ENCODE data around the gene KLHL1. TPM values are rescaled to one million over a fixed set of nuclear protein-coding genes. Genes with fewer than 3 reads are reported as not detected.

Gene KLHL1
- total and polyA plus RNA-seq, 5 donors from 2014 or later = not detected

- H3K27ac Mint-ChIP-seq = no peak overlapping the region
- H3K4me3 Mint-ChIP-seq = no peak overlapping the region
- no peaks in the 10 kb centered on the region for H3K36me3 Mint-ChIP-seq
- no peak overlapping the region for H3K4me3 ChIP-seq (ENCODE audit: low read depth, low read length)
- H3K9me3 Mint-ChIP-seq = peaks cover 0 to 8% (median 3%) of the 10 kb centered on the region in 7 donors
- no peak for ATAC-seq (ENCODE audit: low read depth in 2 of 2)
- H3K9me3 ChIP-seq (ENCODE audit: control insufficient read depth in 2 of 2, low read length in 2 of 2) = no peaks in the 10 kb centered on the region
- no peaks in the 10 kb centered on the region for H3K27me3 ChIP-seq (ENCODE audit: control insufficient read depth, insufficient read depth, low read length)
- H3K36me3 ChIP-seq (ENCODE audit: control insufficient read depth, insufficient read depth, low read length) = no peaks in the 10 kb centered on the region
- H3K27ac ChIP-seq (ENCODE audit: insufficient read depth, low read length, poor library complexity, severe bottlenecking) = no peak overlapping the region
- no peaks in the 10 kb centered on the region for H3K4me1 Mint-ChIP-seq
- H3K27me3 Mint-ChIP-seq = no peaks in the 10 kb centered on the region
- no peaks in the 10 kb centered on the region for H3K4me1 ChIP-seq (ENCODE audit: control insufficient read depth, insufficient read depth, low read length, poor library complexity, severe bottlenecking)
- DNase-seq = no peak
Measured at GRCh38 chr13:69866555-69866954, 241.7 kb downstream of the KLHL1 start.

GRCh38 chr13:69857183-69857821 lies 250.9 kb downstream of the KLHL1 start:
- H3K27ac ChIP-seq (ENCODE audit: insufficient read depth, low read length, poor library complexity, severe bottlenecking) = no peak overlapping the region
- no peak overlapping the region for H3K4me3 Mint-ChIP-seq
- no peaks in the 10 kb centered on the region for H3K36me3 ChIP-seq (ENCODE audit: control insufficient read depth, insufficient read depth, low read length)
- no peaks in the 10 kb centered on the region for H3K9me3 ChIP-seq (ENCODE audit: control insufficient read depth in 2 of 2, low read length in 2 of 2)
- no peak overlapping the region for H3K4me3 ChIP-seq (ENCODE audit: low read depth, low read length)
- no peaks in the 10 kb centered on the region for H3K27me3 ChIP-seq (ENCODE audit: control insufficient read depth, insufficient read depth, low read length)
- DNase-seq (peak in 1 of 3 donors; percentile 42), ATAC-seq (ENCODE audit: low read depth in 2 of 2) (no peak)
- peaks cover 0 to 4% (median 0%) of the 10 kb centered on the region in 4 donors for H3K4me1 Mint-ChIP-seq
- peaks cover 0 to 14% (median 5%) of the 10 kb centered on the region in 7 donors for H3K9me3 Mint-ChIP-seq
- no peaks in the 10 kb centered on the region for H3K36me3 Mint-ChIP-seq
- no peak overlapping the region for H3K27ac Mint-ChIP-seq
- no peaks in the 10 kb centered on the region for H3K27me3 Mint-ChIP-seq
- H3K4me1 ChIP-seq (ENCODE audit: control insufficient read depth, insufficient read depth, low read length, poor library complexity, severe bottlenecking) = no peaks in the 10 kb centered on the region

DNA sequence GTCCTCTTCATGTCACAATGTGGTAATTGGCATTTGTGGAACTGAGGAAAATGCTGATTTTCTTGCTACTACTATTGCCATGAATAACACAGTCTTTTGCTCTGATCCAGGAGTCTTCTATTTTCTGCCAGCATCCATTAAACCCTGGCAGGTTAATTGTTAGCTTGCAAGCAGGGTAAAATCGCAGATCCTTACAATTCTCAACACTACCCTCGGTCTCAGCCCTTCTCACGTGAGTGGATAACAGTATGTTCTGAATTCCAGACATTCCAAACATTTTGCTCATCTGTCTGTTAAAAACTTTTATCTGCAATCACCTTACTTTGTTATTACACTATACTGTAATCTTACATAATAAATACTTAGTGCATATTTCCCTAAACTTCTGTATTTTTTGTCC lies 251.9 kb downstream of the KLHL1 start:
- Mint-ChIP-seq H3K27ac (no peak overlapping the region), H3K4me3 (no peak overlapping the region), H3K27me3 (no peaks in the 10 kb centered on the region), H3K36me3 (no peaks in the 10 kb centered on the region), H3K9me3 (peaks cover 0 to 13% (median 7%) of the 10 kb centered on the region in 7 donors), H3K4me1 (peaks cover 0 to 4% (median 0%) of the 10 kb centered on the region in 4 donors)
- ATAC-seq (ENCODE audit: low read depth in 2 of 2) (no peak), DNase-seq (no peak)
- no peaks in the 10 kb centered on the region for H3K36me3 ChIP-seq (ENCODE audit: control insufficient read depth, insufficient read depth, low read length)
- H3K4me3 ChIP-seq (ENCODE audit: low read depth, low read length) = no peak overlapping the region
- no peaks in the 10 kb centered on the region for H3K4me1 ChIP-seq (ENCODE audit: control insufficient read depth, insufficient read depth, low read length, poor library complexity, severe bottlenecking)
- H3K27me3 ChIP-seq (ENCODE audit: control insufficient read depth, insufficient read depth, low read length) = no peaks in the 10 kb centered on the region
- peaks cover 0 to 2% of the 10 kb centered on the region in 2 experiments for H3K9me3 ChIP-seq (ENCODE audit: control insufficient read depth in 2 of 2, low read length in 2 of 2)
- no peak overlapping the region for H3K27ac ChIP-seq (ENCODE audit: insufficient read depth, low read length, poor library complexity, severe bottlenecking)

DNA sequence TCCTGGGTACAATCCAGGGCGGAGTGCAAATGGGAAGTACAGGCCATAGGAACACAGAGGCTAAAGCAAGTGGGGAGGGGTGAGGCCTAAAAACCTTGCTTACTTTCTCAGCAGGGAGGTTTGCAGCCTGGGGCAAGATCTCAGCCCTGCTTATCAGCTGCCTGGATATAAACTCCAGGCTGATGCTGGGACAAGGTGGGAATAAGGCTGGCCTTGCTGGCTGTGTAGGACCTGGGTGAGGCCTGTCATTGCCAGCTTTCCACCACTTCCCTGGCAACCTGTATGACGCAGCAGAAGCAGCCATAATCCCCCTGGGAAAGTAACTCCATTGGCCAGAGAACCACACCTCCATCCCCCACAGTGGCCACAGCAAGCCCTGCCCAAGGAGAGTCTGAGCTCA lies 279.7 kb downstream of the KLHL1 start:
- peaks cover 4 to 24% (median 15%) of the 10 kb centered on the region in 7 donors for H3K9me3 Mint-ChIP-seq
- ATAC-seq (ENCODE audit: low read depth in 2 of 2) = no peak

DNA sequence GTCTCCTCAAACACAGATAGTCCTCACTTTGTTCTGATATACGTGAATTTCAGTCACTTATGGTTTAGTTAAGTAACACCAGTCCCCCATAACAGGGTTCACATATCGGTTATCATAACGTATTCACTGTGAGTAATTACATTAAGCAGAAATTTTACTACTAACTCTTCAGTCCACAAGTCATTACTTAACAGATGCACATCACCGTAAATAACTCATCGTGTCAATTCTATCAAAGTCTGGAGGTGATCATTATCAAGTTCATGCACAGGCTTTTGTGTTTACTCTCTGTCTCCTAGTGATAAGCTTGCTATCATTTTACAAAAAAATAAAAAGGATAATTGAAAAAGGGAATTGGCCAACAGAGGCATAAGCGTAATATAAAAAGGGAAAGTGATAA lies 288.1 kb downstream of the KLHL1 start:
- DNase-seq (no peak), ATAC-seq (ENCODE audit: low read depth in 2 of 2) (no peak)
- peaks cover 0 to 11% (median 6%) of the 10 kb centered on the region in 7 donors for H3K9me3 Mint-ChIP-seq
- no peaks in the 10 kb centered on the region for H3K4me1 ChIP-seq (ENCODE audit: control insufficient read depth, insufficient read depth, low read length, poor library complexity, severe bottlenecking)
- H3K4me3 ChIP-seq (ENCODE audit: low read depth, low read length) = no peak overlapping the region
- H3K36me3 ChIP-seq (ENCODE audit: control insufficient read depth, insufficient read depth, low read length) = no peaks in the 10 kb centered on the region
- H3K27ac Mint-ChIP-seq = no peak overlapping the region
- no peaks in the 10 kb centered on the region for H3K36me3 Mint-ChIP-seq
- no peaks in the 10 kb centered on the region for H3K27me3 ChIP-seq (ENCODE audit: control insufficient read depth, insufficient read depth, low read length)
- no peaks in the 10 kb centered on the region for H3K27me3 Mint-ChIP-seq
- H3K27ac ChIP-seq (ENCODE audit: insufficient read depth, low read length, poor library complexity, severe bottlenecking) = no peak overlapping the region
- H3K9me3 ChIP-seq (ENCODE audit: control insufficient read depth in 2 of 2, low read length in 2 of 2) = no peaks in the 10 kb centered on the region
- no peak overlapping the region for H3K4me3 Mint-ChIP-seq
- H3K4me1 Mint-ChIP-seq = no peaks in the 10 kb centered on the region

More for the DNA sequence above, 279.7 kb downstream of the KLHL1 start:
- Histone ChIP-seq H3K4me1 (ENCODE audit: control insufficient read depth, insufficient read depth, low read length, poor library complexity, severe bottlenecking) (no peaks in the 10 kb centered on the region), H3K27ac (ENCODE audit: insufficient read depth, low read length, poor library complexity, severe bottlenecking) (no peak overlapping the region), H3K27me3 (ENCODE audit: control insufficient read depth, insufficient read depth, low read length) (no peaks in the 10 kb centered on the region), H3K9me3 (ENCODE audit: control insufficient read depth in 2 of 2, low read length in 2 of 2) (peaks cover 0 to 2% of the 10 kb centered on the region in 2 experiments), H3K36me3 (ENCODE audit: control insufficient read depth, insufficient read depth, low read length) (no peaks in the 10 kb centered on the region), H3K4me3 (ENCODE audit: low read depth, low read length) (no peak overlapping the region)
- Mint-ChIP-seq H3K27ac (no peak overlapping the region), H3K4me1 (no peaks in the 10 kb centered on the region), H3K4me3 (no peak overlapping the region), H3K27me3 (no peaks in the 10 kb centered on the region), H3K36me3 (no peaks in the 10 kb centered on the region)
- DNase-seq = no peak

- ATAC-seq (ENCODE audit: low read depth in 2 of 2) (no peak), DNase-seq (no peak)
- Histone ChIP-seq H3K36me3 (ENCODE audit: control insufficient read depth, insufficient read depth, low read length) (no peaks in the 10 kb centered on the region), H3K9me3 (ENCODE audit: control insufficient read depth in 2 of 2, low read length in 2 of 2) (peaks cover 0 to 2% of the 10 kb centered on the region in 2 experiments), H3K27me3 (ENCODE audit: control insufficient read depth, insufficient read depth, low read length) (no peaks in the 10 kb centered on the region), H3K4me1 (ENCODE audit: control insufficient read depth, insufficient read depth, low read length, poor library complexity, severe bottlenecking) (no peaks in the 10 kb centered on the region), H3K4me3 (ENCODE audit: low read depth, low read length) (no peak overlapping the region), H3K27ac (ENCODE audit: insufficient read depth, low read length, poor library complexity, severe bottlenecking) (no peak overlapping the region)
- H3K27ac Mint-ChIP-seq = no peak overlapping the region
- no peaks in the 10 kb centered on the region for H3K36me3 Mint-ChIP-seq
- peaks cover 3 to 16% (median 11%) of the 10 kb centered on the region in 7 donors for H3K9me3 Mint-ChIP-seq
- no peak overlapping the region for H3K4me3 Mint-ChIP-seq
- H3K4me1 Mint-ChIP-seq = no peaks in the 10 kb centered on the region
- H3K27me3 Mint-ChIP-seq = no peaks in the 10 kb centered on the region
Measured at GRCh38 chr13:69817333-69817869, 290.9 kb downstream of the KLHL1 start.

DNA sequence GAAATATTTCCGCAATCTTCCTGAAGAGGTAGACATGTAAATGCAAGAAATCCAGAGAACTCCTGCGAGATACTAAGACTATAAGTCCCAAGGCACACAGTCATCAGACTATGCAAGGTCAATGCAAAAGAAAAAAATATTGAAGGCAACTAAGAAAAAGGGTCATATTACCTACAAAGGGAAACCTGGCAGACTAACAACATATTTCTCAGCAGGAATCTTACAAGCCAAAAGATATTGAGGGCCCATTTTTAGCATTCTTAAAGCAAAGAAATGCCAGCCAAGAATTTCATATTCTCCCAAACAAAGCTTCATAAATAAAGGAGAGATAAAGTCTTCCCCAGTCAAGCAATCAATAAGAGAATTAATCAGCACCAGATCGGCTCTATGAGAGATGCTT lies 299.1 kb downstream of the KLHL1 start:
- H3K36me3 Mint-ChIP-seq = no peaks in the 10 kb centered on the region
- DNase-seq = no peak
- no peaks in the 10 kb centered on the region for H3K27me3 ChIP-seq (ENCODE audit: control insufficient read depth, insufficient read depth, low read length)
- no peaks in the 10 kb centered on the region for H3K4me1 Mint-ChIP-seq
- H3K27ac ChIP-seq (ENCODE audit: insufficient read depth, low read length, poor library complexity, severe bottlenecking) = no peak overlapping the region
- peaks cover 2 to 9% of the 10 kb centered on the region in 2 experiments for H3K9me3 ChIP-seq (ENCODE audit: control insufficient read depth in 2 of 2, low read length in 2 of 2)
- no peak overlapping the region for H3K4me3 Mint-ChIP-seq
- H3K27ac Mint-ChIP-seq = peak overlapping the region in 1 of 3 donors; percentile 34
- no peaks in the 10 kb centered on the region for H3K36me3 ChIP-seq (ENCODE audit: control insufficient read depth, insufficient read depth, low read length)
- no peak for ATAC-seq (ENCODE audit: low read depth in 2 of 2)
- H3K9me3 Mint-ChIP-seq = peaks cover 0 to 36% (median 12%) of the 10 kb centered on the region in 7 donors
- H3K4me3 ChIP-seq (ENCODE audit: low read depth, low read length) = no peak overlapping the region
- H3K27me3 Mint-ChIP-seq = no peaks in the 10 kb centered on the region
- H3K4me1 ChIP-seq (ENCODE audit: control insufficient read depth, insufficient read depth, low read length, poor library complexity, severe bottlenecking) = no peaks in the 10 kb centered on the region

- no peaks in the 10 kb centered on the region for H3K27me3 Mint-ChIP-seq
- DNase-seq (no peak), ATAC-seq (ENCODE audit: low read depth in 2 of 2) (no peak)
Measured at GRCh38 chr13:69796256-69796655, 312.0 kb downstream of the KLHL1 start.

More at GRCh38 chr13:69796256-69796655, 312.0 kb downstream of the KLHL1 start:
- Mint-ChIP-seq H3K9me3 (peaks cover 0 to 19% (median 5%) of the 10 kb centered on the region in 7 donors), H3K4me3 (no peak overlapping the region), H3K36me3 (no peaks in the 10 kb centered on the region), H3K27ac (no peak overlapping the region), H3K4me1 (no peaks in the 10 kb centered on the region)
- no peaks in the 10 kb centered on the region for H3K36me3 ChIP-seq (ENCODE audit: control insufficient read depth, insufficient read depth, low read length)
- H3K27ac ChIP-seq (ENCODE audit: insufficient read depth, low read length, poor library complexity, severe bottlenecking) = no peak overlapping the region
- peaks cover 0 to 3% of the 10 kb centered on the region in 2 experiments for H3K9me3 ChIP-seq (ENCODE audit: control insufficient read depth in 2 of 2, low read length in 2 of 2)
- H3K27me3 ChIP-seq (ENCODE audit: control insufficient read depth, insufficient read depth, low read length) = no peaks in the 10 kb centered on the region
- H3K4me3 ChIP-seq (ENCODE audit: low read depth, low read length) = no peak overlapping the region
- H3K4me1 ChIP-seq (ENCODE audit: control insufficient read depth, insufficient read depth, low read length, poor library complexity, severe bottlenecking) = no peaks in the 10 kb centered on the region

Measured in CD4-positive, CD25-positive, alpha-beta regulatory T cell (primary cell).